Stimulated activated CD8-positive, alpha-beta memory T cell treated with anti-CD3 and anti-CD28 coated beads, Interleukin-2, amount 100 ng/mL, for 1 hour (primary cell): Measurements from ENCODE around the gene KIAA1191.
A peak's percentile ranks its signal among the peaks of the same experiment; 100 is the strongest.
"Not testable (repeated sequence)": the region's sequence is repeated elsewhere in the genome, so short reads cannot be mapped to it uniquely, and the experiment has no call there.

ENCODE experiments used
- DNase-seq, 2 donors: peaks; one replicate each; pipeline ENCODE4 v3.0.0-alpha.2; 2020; ENCODE audit warnings: low read depth in 2 of 2

Gene KIAA1191

GRCh38 chr5:176361437-176362232, at the start of gene KIAA1191:
Gene KIAA1191, minus strand, starts transcription at chr5:176361764. Its CDS starts 2,256 bp downstream, at chr5:176359508.
- peak; percentile 82 to 88 for DNase-seq

- DNase-seq, result no peak
These were observed 49.1 kb upstream of the KIAA1191 start for GRCh38 chr5:176410486-176411180.

- no peak for DNase-seq
These were observed 48.2 kb upstream of the KIAA1191 start for GRCh38 chr5:176409765-176410164.

GRCh38 chr5:176408590-176408989, 47.0 kb upstream of the KIAA1191 start:
- no peak for DNase-seq

- not testable (repeated sequence) for DNase-seq
These were observed 46.6 kb upstream of the KIAA1191 start for GRCh38 chr5:176408252-176408573.

- DNase-seq, result no peak
These were observed 46.1 kb upstream of the KIAA1191 start for GRCh38 chr5:176407456-176408251.

- no peak for DNase-seq
These were observed 45.0 kb upstream of the KIAA1191 start for GRCh38 chr5:176406436-176407052.

- DNase-seq, result no peak
These were observed 44.3 kb upstream of the KIAA1191 start for GRCh38 chr5:176405656-176406435.

- DNase-seq, result no peak
These were observed 40.0 kb upstream of the KIAA1191 start for GRCh38 chr5:176401281-176402205.

- no peak for DNase-seq
These were observed 39.0 kb upstream of the KIAA1191 start for GRCh38 chr5:176400382-176401156.

- no peak for DNase-seq
These were observed 36.3 kb upstream of the KIAA1191 start for GRCh38 chr5:176397736-176398420.

GRCh38 chr5:176396330-176396729, 34.8 kb upstream of the KIAA1191 start:
- no peak for DNase-seq

GRCh38 chr5:176394881-176395675, 33.5 kb upstream of the KIAA1191 start:
- DNase-seq, result no peak

GRCh38 chr5:176394096-176394495, 32.5 kb upstream of the KIAA1191 start:
- DNase-seq, result no peak

- DNase-seq, result no peak
These were observed 31.0 kb upstream of the KIAA1191 start for GRCh38 chr5:176392526-176392925.

GRCh38 chr5:176391999-176392398, 30.4 kb upstream of the KIAA1191 start:
- no peak for DNase-seq

- DNase-seq, result no peak
These were observed 29.9 kb upstream of the KIAA1191 start for GRCh38 chr5:176391479-176391878.
